Mesothelial cell of epicardium (in vitro differentiated cells): ENCODE data around the gene POU3F3. TPM values are rescaled to one million over a fixed set of nuclear protein-coding genes. Genes with fewer than 3 reads are reported as not detected.

ENCODE experiments used
- DNase-seq, 2 experiments: peaks; one replicate each; pipeline ENCODE4 v3.0.0; 2021; ENCODE audit warnings: low spot score in 2 of 2; ENCODE audit not compliant: unreplicated experiment in 2 of 2
- H3K27ac Mint-ChIP-seq: 2 replicates; pipeline ENCODE4 v1.8.0; 2021; ENCODE audit warnings: mixed read lengths
- H3K27me3 Mint-ChIP-seq: 2 replicates; pipeline ENCODE4 v1.8.0; 2021; ENCODE audit warnings: low read depth, mixed read lengths
- H3K36me3 Mint-ChIP-seq: 2 replicates; pipeline ENCODE4 v1.8.0; 2021; ENCODE audit warnings: mixed read lengths
- H3K4me1 Mint-ChIP-seq: 2 replicates; pipeline ENCODE4 v1.8.0; 2021; ENCODE audit warnings: mixed read lengths
- H3K4me3 Mint-ChIP-seq: 2 replicates; pipeline ENCODE4 v1.8.0; 2021; ENCODE audit warnings: mild to moderate bottlenecking, moderate library complexity, mixed read lengths
- H3K9me3 Mint-ChIP-seq: 2 replicates; pipeline ENCODE4 v1.8.0; 2021; ENCODE audit warnings: mixed read lengths
- CTCF ChIP-seq: fragments of 200-600 bp; sonication (generic); IDR thresholded peaks from one replicate; pipeline ENCODE4 v1.5.0; 2021; ENCODE audit warnings: antibody characterized with exemption; ENCODE audit not compliant: unreplicated experiment
- total RNA-seq: library from RNA; stranded (reverse); gene quantifications from 3 replicates; pipeline ENCODE4 v1.2.1, GENCODE V29; 2021

Gene POU3F3
- total RNA-seq, 1 donor from 2014 or later, result not detected

DNA sequence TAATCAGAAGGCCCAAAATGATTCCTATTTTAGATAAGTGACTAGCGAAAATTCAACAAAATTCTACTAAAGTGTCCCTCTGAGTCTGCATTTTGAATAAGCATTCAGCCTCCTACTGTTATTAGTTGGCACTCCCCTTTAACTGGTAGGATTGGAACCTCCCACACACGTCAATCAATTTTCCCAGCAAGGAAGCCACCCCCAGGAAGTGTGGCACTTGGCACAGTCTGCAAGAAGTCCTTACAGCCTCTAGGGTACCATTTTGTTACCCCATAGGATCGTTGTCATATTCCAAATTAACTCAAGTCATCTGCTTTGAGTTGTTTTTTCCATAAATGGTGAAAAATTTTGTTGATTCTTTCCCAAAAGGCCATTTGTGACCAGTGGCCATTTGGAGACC, 33.8 kb upstream of the POU3F3 start:
- H3K27ac Mint-ChIP-seq, result no peak overlapping the region
- H3K9me3 Mint-ChIP-seq, result peaks cover 9% of the 10 kb centered on the region
- peaks cover 37% of the 10 kb centered on the region for H3K27me3 Mint-ChIP-seq
- TF ChIP-seq CTCF, result no peak
- H3K4me1 Mint-ChIP-seq, result no peaks in the 10 kb centered on the region
- H3K4me3 Mint-ChIP-seq, result no peak overlapping the region
- peaks cover 1% of the 10 kb centered on the region for H3K36me3 Mint-ChIP-seq
- DNase-seq, result no peak

- Mint-ChIP-seq H3K36me3 (peaks cover 1% of the 10 kb centered on the region), H3K27ac (no peak overlapping the region), H3K4me3 (no peak overlapping the region), H3K9me3 (peaks cover 9% of the 10 kb centered on the region), H3K27me3 (peaks cover 54% of the 10 kb centered on the region), H3K4me1 (no peaks in the 10 kb centered on the region)
- no peak for DNase-seq
- TF ChIP-seq CTCF, result no peak
Measured at GRCh38 chr2:104825124-104825865, 28.6 kb upstream of the POU3F3 start.

GRCh38 chr2:104826016-104826415, 27.9 kb upstream of the POU3F3 start:
- no peak for TF ChIP-seq CTCF
- H3K36me3 Mint-ChIP-seq, result peaks cover 1% of the 10 kb centered on the region
- no peaks in the 10 kb centered on the region for H3K4me1 Mint-ChIP-seq

DNA sequence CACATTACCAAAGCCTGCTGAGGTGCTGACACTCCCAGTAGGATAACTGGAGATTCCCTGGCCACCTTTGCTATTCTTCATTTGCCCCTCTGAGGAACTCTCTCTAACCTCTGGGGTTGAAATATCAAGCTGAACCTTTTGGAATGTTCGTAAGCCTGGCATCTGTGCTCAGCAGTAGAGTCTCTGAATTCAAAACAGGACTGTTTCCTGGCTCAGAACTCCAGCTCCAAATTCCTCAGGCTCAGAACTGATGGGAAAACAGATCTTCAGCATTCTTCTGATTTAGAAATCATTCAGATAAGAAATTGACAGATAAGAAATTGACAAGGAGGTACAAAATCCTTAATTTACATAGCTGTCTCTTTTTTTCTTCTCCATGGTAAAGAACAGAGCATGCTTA, 22.2 kb upstream of the POU3F3 start:
- H3K27ac Mint-ChIP-seq, result no peak overlapping the region
- H3K27me3 Mint-ChIP-seq, result peaks cover 75% of the 10 kb centered on the region
- H3K4me1 Mint-ChIP-seq, result no peaks in the 10 kb centered on the region
- no peaks in the 10 kb centered on the region for H3K36me3 Mint-ChIP-seq
- TF ChIP-seq CTCF, result no peak
- H3K4me3 Mint-ChIP-seq, result no peak overlapping the region
- DNase-seq, result no peak
- no peaks in the 10 kb centered on the region for H3K9me3 Mint-ChIP-seq

More at GRCh38 chr2:104826016-104826415, 27.9 kb upstream of the POU3F3 start:
- H3K9me3 Mint-ChIP-seq, result peaks cover 9% of the 10 kb centered on the region
- peaks cover 49% of the 10 kb centered on the region for H3K27me3 Mint-ChIP-seq
- DNase-seq, result no peak
- no peak overlapping the region for H3K27ac Mint-ChIP-seq
- H3K4me3 Mint-ChIP-seq, result no peak overlapping the region

GRCh38 chr2:104834431-104835153, 19.3 kb upstream of the POU3F3 start:
- Mint-ChIP-seq H3K9me3 (no peaks in the 10 kb centered on the region), H3K27ac (no peak overlapping the region), H3K27me3 (peaks cover 80% of the 10 kb centered on the region), H3K4me3 (no peak overlapping the region), H3K36me3 (no peaks in the 10 kb centered on the region), H3K4me1 (no peaks in the 10 kb centered on the region)
- DNase-seq, result no peak
- TF ChIP-seq CTCF, result no peak
